ENCODE results near the gene SS18L1.

The SS18L1 gene

DNA sequence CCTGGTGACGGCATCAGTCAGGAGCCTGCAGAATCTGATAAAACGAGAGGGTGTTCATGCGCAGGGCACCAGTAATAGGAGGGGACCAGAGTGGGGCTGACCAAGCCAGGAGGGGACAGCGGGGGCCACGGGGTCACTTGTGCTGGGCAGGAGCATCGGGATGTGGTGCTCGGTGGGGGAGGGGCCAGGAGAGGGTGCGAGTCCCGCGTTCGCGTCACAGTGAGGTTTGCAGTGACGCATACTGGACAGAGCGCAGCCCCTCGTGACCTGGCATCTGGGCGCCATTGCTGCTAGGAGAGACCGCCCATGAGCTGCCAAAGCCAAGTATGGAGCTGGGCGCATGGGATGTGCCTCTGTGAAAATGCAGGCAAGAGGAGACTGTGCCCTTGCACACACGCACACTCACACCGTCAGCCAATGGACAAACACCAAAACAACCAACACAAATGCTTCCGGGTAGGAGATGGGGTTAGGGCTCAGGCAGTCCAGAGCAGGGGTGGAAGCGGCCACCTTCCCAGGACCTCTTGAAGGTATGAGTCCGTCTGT is 25.4 kb downstream of the SS18L1 start:
- in situ Hi-C loops (cut with HindIII; ENCODE audit: low sequenced_read_pairs), result no loop called here

- in situ Hi-C loops (cut with HindIII; ENCODE audit: low sequenced_read_pairs), result no loop called here
These were observed 27.0 kb downstream of the SS18L1 start for GRCh38 chr20:62170536-62170935.

- in situ Hi-C loops (cut with HindIII; ENCODE audit: low sequenced_read_pairs), result no loop called here
These were observed 27.7 kb downstream of the SS18L1 start for GRCh38 chr20:62171245-62171644.

- in situ Hi-C loops (cut with HindIII; ENCODE audit: low sequenced_read_pairs), result no loop called here
These were observed 29.1 kb downstream of the SS18L1 start for GRCh38 chr20:62172666-62173065.

DNA sequence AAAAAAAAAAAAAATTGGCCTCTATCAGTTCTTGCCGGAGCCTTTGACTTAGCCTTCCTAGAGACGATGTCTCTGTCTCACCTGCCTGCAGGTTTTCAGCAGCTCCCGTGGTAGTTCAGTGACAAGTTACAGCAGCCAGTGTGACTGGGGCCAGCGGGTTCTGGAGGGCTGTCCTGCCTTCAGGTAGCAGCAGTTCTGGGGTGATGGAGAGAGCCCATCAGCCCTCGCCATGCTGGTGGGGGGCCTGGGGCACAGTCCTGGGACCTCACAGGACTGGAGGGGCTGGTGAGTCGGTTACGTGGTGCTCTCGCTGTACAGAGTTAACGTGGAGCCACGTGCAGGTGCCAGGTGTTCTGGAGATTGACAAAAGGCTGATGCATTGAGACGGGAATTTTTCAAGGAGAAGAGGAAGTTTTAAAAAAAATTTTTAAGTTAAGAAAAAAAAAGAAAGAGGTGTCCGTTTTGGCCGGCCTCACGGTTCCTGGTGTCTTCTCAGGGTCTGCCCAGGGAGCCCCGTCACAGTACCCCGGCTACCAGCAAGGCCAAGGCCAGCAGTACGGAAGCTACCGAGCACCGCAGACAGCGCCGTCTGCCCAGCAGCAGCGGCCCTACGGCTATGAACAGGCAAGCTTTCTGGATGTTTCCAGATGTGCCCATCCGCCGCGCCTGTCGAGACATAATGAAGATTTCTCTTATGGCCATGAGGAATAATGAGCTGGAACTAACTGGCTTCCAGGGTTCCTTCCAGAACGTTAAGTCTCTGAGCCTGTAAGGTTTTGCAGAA is 30.6 kb downstream of the SS18L1 start:
- in situ Hi-C loops (cut with HindIII; ENCODE audit: low sequenced_read_pairs), result no loop called here

- in situ Hi-C loops (cut with HindIII; ENCODE audit: low sequenced_read_pairs), result no loop called here
These were observed 31.5 kb downstream of the SS18L1 start for GRCh38 chr20:62174870-62175624.

GRCh38 chr20:62175711-62176110 is 32.1 kb downstream of the SS18L1 start:
- in situ Hi-C loops (cut with HindIII; ENCODE audit: low sequenced_read_pairs), result no loop called here

- in situ Hi-C loops (cut with HindIII; ENCODE audit: low sequenced_read_pairs), result no loop called here
These were observed 33.3 kb downstream of the SS18L1 start for GRCh38 chr20:62176866-62177265.

- in situ Hi-C loops (cut with HindIII; ENCODE audit: low sequenced_read_pairs), result no loop called here
These were observed 33.7 kb downstream of the SS18L1 start for GRCh38 chr20:62177307-62177706.

- in situ Hi-C loops (cut with HindIII; ENCODE audit: low sequenced_read_pairs), result no loop called here
These were observed 35.0 kb downstream of the SS18L1 start for GRCh38 chr20:62178316-62179161.

DNA sequence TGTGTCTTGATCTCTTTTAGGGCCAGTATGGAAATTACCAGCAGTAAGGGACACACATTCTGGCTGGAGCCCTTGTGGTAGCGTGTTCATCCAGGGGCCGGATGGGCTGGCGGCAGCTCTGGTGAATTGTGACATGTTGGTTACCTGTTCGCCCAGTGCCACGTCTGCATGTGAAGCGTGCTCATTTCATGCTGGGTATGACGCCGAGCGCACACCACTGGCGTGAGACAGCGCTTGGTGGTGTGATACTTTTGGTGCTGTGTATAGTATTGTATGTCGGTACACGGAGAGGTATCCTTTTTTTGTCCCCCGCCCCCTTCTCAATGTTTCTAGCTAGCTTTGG is 35.6 kb downstream of the SS18L1 start:
- in situ Hi-C loops (cut with HindIII; ENCODE audit: low sequenced_read_pairs), result no loop called here

GRCh38 chr20:62181808-62182207 is 38.2 kb downstream of the SS18L1 start:
- in situ Hi-C loops (cut with HindIII; ENCODE audit: low sequenced_read_pairs), result no loop called here

DNA sequence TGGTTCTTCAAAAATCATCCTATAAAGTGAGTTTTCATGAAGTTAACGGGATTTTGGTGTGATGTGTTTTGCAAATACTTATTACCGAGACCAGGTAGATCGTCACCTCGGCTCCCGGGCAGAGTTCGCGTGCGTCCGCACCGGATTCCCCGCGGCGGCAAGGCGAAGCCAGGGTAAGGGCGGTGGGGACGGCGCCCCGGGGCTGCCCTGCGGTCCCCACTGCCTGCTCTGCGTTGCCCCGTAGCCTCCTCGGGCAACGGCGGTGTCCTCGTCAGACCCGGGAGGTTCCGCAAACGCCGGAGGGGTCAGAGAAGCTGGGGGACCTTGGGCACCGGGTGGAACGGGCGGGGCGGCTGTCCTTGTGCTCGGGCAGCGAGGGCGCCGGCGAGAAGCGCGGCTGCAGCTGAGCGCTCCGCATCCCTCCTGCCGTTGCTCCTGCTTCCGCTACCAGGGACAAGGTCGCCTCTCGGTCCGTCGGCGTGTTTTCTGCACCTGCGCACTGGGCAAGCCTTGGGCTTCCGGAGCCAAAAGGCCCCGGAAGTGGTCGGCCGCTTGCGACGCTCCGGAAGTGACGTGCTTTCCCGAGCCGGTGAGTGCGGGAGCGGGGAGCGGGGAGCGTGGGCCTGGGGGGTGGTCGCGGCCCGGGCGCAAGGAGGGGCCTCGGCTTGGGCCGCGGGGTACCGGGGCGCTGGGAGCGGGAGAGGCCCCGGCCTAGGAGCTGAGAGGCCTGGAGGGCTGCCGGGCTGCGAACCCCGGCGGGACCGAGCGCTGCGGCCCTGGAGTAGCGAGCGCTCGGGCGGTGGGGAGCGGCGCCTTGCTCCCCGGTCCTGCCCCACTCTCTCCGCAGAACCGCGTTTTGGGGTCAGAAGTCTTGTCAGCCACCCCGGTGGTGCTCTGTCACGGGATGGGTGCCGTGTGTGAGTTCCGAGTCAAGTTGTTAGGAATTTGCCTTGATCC is 39.2 kb downstream of the SS18L1 start, which contains the start of gene MTG2:
Gene MTG2 (plus strand): TSS at position 560 of the 957 bp plus-strand sequence. CDS start 10,393 bp downstream, outside the sequence.
- in situ Hi-C loops (cut with HindIII; ENCODE audit: low sequenced_read_pairs), result no loop called here

- in situ Hi-C loops (cut with HindIII; ENCODE audit: low sequenced_read_pairs), result no loop called here
These were observed 40.0 kb downstream of the SS18L1 start for GRCh38 chr20:62183426-62184142.

DNA sequence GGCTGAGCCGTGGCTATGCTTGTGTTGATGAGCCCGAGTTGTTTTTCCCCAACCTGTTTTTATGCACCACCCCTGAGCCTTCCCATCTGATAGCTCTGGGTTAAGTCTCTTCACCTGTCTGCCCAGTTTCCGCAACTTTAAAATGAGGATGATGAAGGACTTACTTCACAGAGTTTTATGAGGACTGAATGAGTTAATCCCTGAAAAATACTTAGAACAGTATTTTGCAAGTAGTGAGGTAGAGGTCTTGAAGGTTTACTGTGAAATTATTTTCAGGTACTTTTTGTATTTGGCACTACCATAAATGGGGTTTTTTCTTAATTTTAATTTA is 42.5 kb downstream of the SS18L1 start:
- in situ Hi-C loops (cut with HindIII; ENCODE audit: low sequenced_read_pairs), result no loop called here

DNA sequence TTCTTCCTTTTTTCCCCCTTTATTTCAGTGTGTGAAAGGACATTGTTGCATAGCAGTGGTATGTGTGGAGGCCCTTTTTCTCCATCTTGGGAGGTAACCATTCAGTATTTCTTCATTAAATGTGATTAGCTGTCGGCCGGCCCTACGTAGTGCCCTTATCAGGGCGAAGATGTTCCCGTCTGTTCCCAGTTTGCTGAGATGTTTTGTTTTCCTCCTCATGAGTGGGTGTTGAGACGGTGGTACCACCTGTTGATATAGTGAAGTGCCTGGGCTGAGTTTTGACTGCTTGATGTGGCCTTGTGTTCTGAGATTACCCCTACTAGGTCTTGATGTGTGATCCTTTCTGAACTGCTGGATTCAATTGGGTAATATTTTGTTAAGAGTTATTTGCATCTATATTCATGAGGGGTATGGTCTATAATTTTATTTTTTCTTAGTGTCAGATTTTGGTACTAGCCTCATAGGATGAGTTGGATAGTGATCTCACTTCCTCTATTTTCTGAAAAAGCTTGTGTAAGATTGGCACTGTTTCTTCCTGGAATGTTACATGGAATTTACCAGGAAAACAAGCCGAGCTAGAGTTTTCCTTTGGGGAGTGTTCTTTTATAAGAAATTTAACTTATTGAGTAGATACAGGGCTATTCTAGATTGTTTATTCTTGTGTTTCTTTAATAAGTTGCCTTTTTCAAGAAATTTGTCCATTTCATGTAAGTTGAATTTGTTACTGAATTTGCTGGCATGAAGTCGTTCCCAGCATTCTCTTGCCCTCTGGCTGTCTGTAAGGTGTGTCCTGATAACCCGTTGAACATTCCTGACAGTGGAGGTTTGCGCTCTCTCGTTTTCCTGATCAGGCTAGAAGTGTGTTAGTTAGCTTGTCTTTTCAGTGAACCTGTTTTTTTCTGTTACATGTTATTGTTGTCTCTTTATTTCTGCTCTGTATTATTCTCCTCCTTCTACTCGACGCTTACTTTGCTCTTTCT is 43.6 kb downstream of the SS18L1 start:
- in situ Hi-C loops (cut with HindIII; ENCODE audit: low sequenced_read_pairs), result no loop called here

DNA sequence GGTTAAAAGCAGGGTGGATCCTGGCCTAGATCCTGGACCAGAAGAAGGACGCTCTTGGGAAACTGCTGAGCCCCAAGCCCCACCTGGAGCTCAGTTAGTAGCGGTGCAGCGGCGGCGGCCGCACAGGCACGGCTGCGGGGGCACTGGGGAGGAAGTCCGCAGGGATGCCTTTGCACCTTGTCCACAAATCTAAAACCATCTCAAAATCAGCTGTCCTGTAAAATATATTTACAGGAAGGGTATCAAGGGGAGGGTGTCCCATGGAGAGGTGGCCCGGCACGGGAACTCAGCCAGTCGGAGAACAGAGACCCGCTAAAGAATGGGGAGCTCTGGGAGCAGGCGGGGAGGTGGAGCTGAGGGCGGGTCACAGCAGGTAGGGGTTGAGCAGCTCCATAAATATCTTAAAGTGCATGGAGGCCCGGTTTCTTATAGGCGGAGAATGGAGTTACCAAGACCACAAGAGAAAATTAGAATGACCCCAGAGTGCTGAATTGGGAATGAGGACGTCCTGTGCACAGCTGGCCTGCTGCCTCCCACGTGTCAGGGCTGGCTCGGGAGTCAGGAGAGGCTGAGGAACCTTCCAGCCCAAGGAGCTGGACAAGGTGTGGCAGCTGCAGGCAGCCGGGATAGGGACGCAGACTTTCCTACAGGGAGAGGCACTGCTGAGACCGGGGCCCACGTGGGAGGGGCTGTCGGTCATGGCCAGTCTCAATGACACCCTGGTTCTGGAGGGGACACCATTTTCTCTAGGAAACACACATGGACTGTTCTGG is 47.3 kb downstream of the SS18L1 start:
- in situ Hi-C loops (cut with HindIII; ENCODE audit: low sequenced_read_pairs), result no loop called here
